HG02642 (cell line): ENCODE data around the gene COG5.

Experiments used
- ATAC-seq: cut with Tn5 transposase; IDR thresholded peaks from one replicate; pipeline ENCODE4 v1.9.1; 2021; ENCODE audit warnings: mild to moderate bottlenecking; ENCODE audit not compliant: unreplicated experiment, poor library complexity

The COG5 gene

DNA sequence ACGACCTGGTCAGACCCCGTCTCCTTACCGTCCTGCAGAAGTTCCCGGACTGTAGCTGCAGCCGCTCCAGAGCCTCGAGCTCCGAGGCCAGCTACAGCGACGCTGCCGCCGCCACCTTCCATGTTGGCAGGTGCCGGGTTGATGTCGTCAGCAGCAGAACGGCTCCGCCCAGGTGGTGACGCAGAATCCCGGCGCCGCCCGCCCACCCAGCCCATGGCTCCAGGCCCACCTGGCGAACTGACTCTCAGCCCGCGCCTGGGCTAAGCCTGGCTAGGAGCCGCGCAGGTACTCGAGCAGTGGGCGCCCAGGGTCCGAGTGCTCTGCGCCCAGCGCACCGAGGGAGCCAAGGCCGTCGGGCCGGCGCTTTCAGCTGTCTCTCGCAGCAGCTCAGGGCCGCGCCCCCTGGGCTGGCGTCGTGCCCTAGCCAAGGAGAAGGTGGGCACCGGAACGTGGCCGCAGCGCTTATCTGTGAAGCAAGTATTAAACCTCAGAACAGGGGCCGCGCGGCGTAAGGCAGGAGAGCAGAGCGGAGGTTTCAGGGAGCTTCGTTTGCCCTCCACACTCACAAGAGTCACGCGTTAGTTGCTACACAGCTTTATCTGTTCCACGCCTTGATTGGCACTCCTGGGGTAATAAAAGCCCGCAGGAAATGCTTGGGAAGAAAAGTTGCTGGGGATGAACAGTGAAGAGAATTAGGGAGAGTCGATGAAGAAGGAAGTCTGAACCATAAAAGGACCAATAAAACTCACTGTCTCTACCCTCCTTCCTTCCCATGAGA is at the start of gene COG5, which contains the start of gene DUS4L:
COG5 (minus strand) TSS at position 146 of the 778 bp plus-strand sequence; CDS start at position 122, 24 bp downstream.
DUS4L (plus strand) TSS at position 197 of the 778 bp plus-strand sequence. CDS start 3,100 bp downstream, outside the sequence.
- ATAC-seq = peak; percentile 99

DNA sequence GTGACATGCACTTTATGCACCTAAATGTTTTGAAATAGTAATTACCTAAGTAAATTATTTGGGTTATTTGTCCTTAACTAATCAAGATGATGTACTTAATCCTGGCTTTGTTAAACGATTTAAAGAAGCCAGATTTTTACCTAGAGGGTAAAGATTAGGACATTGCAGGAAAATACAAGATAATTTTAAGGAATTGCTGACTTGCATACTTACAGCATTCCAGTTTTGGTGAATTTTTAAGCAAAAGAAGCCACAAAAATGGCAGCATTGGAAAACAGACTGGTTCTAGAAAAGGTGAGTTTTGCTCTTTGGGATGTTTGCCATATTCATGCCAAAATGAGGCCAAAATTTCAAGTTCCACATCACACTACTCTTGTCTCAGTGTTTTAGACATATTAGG is 49.7 kb upstream of the COG5 start:
- ATAC-seq = no peak

DNA sequence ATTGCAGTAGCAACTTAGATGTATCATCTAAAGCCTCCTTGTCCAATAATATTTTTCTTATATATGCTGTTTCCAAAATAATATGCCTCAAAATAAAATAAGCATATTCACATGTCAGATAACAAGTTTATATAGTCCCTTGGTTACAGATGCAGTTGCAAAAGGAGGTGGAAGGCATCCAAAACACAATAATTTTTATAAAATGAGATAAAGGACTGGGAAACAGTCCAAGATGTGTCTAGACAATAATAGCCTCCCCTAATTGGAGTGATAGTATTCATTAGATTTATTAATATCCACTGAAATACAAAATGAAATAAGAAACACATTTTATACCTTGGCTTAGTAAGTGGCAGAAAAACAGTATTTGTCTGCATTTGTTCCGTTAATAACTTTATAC is 46.6 kb upstream of the COG5 start:
- no peak for ATAC-seq

DNA sequence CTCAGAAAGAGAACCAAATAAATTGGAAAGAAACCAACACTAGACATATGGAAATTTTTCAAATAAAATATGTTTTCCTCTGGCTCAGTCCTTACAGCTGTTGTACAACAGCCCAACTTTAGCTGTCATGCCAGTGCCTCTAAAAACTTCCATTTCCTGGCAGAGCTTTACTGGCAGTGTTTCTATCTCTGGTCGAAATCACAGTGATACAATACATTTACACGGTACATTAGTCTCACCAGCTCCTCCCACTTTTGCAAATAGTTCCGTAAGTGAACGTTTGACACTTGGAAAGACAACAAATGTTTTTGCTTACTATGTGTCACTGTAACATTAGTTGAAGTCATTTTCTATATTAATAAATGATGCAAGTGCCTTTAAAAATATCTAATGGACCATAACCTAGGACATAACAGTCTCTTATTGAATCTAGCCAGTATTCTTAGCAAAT is 46.1 kb upstream of the COG5 start:
- ATAC-seq = no peak

DNA sequence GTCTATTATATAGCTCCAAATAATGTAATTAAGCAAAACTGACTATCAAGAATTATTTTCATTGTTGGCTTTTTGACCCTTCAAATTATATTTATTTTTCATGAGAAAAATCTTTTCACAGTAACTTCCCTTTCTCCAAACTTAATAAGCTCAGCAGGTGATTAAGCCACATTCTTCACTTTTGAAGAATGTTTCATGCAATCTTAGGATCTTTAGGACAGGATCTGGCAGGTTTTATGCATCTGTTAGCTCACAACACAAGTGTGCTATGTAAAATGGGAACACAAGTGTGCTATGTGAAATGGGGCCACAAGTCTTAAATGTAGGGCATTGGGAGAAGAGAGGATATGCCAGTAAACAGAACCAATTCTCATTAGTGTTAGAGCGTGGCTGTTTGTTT is 42.6 kb upstream of the COG5 start:
- no peak for ATAC-seq

DNA sequence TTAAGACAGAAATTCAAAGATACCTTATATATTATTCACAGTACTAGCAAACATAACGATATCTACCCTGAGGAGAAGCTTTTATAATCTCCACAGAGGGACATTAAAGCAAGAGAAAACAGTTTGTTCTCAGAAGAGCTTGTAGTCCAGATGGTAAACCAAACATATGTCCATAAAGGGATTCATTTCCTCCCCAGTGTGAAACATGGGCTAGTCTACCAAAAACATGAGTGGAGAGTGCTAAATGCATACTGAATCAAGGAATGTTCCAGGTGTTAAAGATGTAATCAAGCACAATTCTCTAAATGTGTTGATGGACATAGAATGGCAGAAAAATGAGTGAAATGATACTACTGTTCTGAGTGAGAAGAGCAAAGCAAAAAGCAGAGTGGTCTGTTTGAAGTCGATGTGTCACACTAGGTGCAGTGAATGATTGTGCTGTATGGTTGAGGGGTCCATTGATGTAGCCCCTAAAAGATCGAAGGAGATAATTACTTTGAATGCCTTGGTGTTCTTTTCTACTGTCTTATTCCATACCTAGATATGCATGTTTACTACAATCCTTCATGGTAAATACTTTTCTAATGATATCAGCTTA is 41.6 kb upstream of the COG5 start:
- no peak for ATAC-seq

DNA sequence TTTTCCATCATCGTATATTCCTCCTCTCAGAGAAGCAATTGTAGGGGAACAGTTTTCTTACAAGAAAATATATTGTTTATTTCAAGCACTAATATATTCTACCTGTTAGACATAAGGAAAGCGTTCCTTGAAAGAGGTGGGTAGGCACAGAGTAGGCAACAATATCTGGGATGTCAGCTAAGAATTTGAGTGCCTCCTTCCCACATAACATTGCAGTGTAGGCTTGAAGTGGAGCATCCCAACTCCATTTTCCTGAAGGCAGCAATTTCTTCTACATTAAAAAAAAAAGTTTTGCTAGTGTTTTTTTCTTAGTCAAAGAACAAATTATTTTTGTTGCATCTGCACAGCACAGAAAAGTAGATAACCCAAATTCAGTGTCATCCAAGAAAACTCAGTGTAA is 37.1 kb upstream of the COG5 start:
- ATAC-seq = no peak

DNA sequence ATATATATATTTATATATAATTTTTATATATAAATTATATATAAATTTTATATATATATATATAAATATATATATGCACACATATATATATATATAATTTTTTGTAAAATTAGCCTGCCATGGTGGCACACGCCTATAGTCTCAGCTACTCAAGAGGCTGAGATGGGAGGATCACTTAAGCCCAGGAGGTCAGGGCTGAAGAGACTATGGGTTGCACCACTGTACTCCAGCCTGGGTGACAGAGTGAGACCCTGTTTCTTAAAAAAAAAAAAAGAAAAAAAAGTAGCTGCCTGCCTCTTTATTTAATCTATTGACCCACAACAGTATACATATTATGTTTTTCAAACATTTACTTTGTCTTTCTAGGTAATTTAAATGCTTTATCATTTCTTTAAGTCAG is 35.5 kb upstream of the COG5 start:
- no peak for ATAC-seq

DNA sequence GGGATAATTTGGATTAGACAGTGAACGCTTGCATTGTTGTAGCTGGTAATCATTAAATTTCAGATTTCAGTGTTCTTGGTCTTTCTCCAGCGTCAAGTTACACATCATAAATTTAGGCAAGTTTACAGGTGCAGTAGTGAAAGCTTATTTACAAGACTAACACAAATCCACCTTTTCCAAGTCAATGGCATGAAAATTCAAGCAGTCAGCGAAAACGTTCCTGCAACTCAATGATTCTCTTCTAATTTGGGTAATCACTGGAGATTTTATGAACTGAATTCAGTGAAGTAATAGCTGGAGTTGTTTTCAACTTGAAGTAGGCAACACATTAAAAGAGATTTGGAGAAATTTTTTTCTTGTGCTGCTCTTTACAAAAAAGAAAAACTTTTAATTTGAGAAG is 34.2 kb upstream of the COG5 start:
- ATAC-seq = no peak

DNA sequence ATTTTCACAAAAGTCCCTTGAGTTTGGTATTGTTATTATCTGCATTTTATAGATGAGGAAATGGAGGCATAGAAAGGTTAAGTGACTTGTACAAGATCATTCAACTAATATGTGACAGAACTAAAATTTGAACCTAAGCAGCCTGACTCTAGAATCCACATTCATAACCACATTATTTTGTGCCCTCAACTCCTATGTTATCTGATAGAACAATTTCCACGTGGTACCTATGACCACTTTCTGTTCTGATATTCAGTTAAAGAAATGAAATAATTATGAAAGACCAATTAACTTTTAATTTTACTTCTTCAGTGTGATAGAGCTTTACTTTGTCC is 33.8 kb upstream of the COG5 start:
- ATAC-seq = no peak

DNA sequence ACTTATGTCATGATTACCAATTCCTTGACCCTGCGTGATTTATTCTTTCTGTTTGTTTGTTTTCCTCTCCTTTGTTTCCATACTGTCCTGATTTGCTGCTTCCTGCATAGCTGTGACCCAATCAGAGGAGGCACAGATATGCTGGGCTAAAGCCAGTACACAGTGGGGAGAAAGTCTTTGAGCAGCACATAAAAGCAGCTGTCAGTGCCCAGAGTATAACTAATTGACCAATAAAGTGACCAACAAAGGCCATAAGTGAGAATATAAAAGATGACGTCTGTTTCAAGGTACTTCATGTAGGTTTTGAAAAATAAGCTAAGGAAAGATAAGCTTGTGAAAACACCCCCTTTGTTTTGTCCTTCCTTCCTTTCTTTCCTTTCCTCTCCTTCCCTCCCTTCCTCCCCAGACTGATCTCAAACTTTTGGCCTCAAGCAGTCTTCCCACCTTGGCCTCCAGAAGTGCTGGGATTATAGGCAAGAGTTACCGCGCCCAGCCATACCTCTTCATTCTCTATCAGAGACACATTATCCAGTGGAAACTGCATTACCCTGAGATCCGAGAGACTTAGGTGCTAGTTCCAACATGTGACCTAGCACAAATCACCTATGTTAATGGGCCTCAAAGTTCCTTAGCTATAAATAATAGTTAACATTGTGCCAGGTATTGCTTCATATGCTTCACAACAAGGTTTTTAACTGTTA is 33.3 kb upstream of the COG5 start:
- no peak for ATAC-seq

DNA sequence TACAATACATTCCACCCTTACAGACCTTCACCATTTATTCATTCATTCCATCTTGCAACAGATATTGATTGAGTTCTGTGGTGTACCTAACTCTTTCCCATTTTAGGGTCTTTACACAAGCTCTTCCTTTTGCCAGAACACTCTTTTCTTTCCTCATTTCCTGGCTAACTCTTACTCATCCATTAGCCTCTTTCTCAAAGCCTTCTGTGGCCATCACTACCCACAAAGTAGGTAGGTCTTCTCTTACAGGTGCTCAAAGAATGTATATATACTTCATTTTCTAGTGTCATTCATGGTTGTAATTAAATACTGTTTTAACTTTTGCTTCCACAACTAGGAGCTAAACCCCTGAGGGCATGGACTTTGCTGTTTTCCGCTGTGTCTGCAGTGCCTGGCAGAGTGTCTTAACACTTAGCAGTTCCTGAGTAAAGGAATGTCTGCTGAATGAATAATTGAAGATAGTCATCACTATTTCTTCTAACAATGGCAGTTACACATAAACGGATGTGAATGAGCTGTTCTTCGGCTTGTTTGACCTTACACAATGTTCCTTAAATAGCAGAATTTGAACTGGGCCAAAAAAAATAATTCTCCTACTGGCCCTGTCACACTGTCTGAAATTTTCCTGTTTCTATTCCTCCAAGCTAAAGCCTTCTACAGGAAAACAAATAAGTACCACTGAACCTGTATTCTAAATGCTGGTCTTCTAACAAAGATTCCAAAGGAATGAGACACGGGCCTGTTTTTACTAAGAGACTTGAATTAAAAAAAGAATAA is 31.4 kb upstream of the COG5 start:
- no peak for ATAC-seq

DNA sequence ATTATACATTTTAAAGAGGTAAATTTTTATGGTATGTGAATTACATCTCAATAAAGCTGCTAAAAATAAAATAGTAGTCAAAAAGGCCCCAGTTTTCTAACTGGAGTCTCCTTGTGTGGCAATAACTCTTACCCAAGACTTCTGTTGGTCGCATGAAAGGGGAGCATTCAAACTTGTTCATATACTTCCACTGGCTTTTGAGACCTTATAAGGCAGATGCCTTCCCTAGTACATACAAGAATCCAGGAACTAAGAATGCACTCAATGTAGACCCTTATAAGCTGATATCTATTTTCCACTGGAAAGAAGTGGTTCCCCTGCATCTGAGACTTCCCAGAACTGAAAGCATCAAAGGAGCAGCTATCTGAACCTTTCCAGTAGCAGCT is 29.3 kb upstream of the COG5 start:
- no peak for ATAC-seq

DNA sequence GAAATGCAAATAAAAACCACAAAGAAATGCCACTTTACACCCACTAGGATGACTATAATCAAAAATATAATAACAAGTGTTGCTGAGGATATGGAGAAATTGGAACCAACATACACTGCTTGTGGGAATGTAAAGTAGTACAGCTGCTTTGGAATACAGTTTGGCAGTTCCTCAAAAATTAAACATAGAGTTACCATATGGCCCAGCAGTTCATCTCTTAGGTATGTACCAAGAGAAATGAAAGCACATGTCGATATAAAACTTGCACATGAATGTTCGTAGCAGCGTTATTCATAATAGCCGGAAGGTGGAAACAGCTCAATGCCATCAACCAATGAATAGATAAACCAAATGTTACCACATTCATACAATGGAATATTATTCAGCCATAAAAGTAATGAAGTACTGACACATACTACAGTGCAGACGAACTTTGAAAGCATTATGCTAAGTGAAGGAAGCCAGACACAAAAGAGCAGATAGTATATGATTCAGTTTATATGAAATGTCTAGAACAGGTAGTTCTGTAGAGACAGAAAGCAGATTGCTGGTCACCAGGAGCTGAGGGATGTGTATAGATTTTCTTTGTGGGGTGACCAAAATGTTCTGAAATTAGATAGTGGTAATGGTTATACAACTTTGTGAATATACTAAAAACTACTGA is 28.8 kb upstream of the COG5 start:
- no peak for ATAC-seq

DNA sequence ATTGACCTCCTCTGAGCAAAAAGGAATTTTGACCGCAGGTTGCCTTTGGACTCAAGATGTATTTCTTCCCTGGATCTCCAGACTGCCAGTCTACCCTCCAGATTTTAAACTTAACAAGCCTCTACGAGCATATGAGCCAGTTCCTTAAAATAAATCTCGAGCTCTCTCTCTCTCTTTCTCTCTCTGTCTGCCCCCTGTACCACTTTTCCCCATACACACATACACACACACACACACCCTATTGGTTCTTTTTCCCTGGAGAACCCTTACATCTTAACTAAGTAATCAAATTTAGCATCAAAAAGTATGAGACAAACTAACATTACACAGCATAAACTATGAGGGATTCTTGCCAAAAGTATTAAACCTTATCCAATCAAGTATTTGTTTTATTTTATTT is 27.7 kb upstream of the COG5 start:
- no peak for ATAC-seq

DNA sequence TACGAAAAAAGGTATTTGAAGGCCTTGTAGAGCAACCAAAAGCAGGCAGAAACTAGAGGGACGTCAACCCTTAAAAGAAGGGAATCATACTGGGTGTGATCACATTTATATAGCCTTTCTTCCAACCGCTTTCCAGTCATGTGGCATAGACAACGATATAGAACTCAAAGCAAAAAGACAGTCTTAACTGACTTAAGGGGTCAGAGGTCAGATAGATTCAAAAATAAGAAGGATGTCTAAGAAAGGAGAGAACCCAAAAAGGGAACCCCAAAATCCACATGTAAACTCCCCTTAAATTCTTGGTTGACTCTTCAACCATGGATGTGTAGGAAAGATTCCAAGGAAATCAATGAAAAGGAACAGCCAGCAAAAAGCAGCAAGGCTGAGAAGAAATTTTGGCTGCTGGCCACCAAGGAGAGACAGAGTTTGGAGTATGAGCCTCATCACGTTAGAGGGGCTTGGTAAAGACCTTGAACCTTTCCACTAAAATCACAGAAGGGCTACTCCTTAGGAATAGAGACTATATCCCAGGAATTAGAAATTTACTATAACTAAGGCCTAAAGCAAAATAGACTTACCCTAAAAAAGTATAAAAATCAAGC is 24.9 kb upstream of the COG5 start:
- ATAC-seq = no peak

DNA sequence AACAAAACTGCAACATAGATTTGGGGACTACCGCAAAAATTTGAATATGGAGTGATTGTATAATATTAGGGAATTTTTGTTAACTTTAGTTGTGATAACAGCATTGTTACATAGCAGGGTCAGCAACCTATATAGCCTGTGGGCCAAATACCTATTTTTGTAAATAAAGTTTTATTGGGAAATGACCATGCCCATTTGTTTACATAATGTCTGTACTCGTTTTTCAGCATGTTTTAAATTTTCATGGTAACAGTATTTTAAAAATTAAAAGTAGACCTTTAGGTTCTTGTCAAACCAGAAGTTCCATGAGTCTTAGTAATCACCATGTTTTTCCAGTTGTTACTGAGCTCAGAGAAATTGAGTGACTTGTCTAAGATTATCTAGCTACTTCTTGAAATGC is 21.0 kb upstream of the COG5 start:
- ATAC-seq = no peak

DNA sequence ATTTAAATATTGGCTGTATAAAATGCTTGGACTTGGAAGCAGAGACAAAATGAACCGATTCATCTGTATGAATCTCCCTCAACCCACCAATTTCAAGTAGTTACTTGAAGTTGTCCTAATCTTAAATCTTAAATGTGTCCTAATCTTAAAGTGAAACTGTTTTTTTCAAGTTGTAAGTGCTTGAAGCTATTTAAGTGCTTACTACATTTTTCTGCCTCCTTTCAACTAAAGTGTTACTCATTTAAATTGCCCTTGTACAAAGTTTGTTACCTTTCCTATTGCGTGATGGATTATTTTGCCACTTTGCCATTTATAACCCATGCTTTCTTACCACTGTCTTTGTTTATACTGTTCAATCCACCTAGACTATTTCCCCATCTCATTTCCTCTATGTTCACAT is 19.2 kb upstream of the COG5 start:
- ATAC-seq = no peak

DNA sequence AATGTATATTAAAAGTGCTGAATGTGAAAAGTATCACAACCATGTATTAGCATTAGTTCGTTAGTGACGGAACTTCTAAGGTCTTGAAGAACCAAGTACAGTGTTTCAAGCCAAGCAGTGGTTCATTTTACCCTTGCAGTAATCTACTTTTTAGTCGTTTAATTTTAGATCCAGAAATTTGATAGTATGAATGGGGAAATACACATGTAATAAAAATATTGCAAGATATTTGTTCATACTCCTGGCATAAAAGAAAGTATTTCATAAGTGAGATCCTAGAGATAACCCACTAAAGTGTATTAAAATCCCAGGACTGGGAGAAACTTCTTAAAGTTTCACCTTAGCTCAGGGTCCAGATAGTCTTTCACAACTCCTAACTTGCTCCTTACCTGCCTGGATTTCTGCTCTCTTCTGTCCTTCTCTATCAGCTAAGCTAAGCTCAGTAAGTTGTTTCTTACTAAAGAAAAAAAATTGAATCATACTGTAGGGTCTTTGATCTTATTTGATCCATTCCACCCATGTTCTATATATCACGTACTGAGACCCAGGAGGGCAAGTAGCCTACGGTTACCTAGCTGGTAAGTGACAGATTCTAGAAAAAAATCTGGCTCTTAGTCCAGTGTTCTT is 17.8 kb upstream of the COG5 start:
- ATAC-seq = no peak
